PC-3 (cell line): Measurements from ENCODE around the gene SOS1.

Source experiments
- EZH2phosphoT487 ChIP-seq: fragments of 300-600 bp; sonication (generic); IDR thresholded peaks from 2 replicates; pipeline ENCODE4 v1.6.1; 2018; ENCODE audit warnings: mild to moderate bottlenecking, antibody characterized with exemption, low read length, borderline replicate concordance
- TF ChIP-seq, protein P1 (sequence below): fragments of 300-600 bp; sonication (generic); conservative IDR thresholded peaks from 2 replicates; pipeline ENCODE4 v1.5.1; 2017; ENCODE audit warnings: antibody characterized with exemption, low read depth, mild to moderate bottlenecking, low read length

DNA sequence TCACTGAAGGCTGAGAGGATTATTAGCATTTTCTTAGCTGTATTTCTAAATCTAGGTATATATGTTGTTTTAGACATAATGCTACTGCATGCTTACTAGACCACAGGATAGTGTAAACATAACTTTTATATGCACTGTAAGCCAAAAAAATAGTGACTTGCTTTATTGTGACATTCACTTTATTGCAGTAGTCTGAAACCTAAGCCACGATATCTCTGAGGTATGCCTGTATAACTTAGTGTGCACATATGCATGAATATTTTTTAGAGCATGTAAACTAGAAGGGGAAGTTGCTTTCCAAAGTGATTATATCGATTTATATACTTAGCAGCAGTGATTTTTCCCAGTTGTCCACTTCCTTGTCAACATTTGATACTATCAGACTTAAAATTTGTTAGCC, 81.8 kb downstream of the SOS1 start:
- TF ChIP-seq, protein P1, sequence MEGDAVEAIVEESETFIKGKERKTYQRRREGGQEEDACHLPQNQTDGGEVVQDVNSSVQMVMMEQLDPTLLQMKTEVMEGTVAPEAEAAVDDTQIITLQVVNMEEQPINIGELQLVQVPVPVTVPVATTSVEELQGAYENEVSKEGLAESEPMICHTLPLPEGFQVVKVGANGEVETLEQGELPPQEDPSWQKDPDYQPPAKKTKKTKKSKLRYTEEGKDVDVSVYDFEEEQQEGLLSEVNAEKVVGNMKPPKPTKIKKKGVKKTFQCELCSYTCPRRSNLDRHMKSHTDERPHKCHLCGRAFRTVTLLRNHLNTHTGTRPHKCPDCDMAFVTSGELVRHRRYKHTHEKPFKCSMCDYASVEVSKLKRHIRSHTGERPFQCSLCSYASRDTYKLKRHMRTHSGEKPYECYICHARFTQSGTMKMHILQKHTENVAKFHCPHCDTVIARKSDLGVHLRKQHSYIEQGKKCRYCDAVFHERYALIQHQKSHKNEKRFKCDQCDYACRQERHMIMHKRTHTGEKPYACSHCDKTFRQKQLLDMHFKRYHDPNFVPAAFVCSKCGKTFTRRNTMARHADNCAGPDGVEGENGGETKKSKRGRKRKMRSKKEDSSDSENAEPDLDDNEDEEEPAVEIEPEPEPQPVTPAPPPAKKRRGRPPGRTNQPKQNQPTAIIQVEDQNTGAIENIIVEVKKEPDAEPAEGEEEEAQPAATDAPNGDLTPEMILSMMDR = no peak
- no peak for TF ChIP-seq EZH2phosphoT487
